22Rv1 (cell line): Measurements from ENCODE around the gene ROGDI.
"Not testable (repeated sequence)": the region's sequence is repeated elsewhere in the genome, so short reads cannot be mapped to it uniquely, and the experiment has no call there.

Experiments
- H3K27ac ChIP-seq: fragments of 450-650 bp; 2 replicates; pipeline ENCODE4 v1.5.1; 2017
- ZFX ChIP-seq: fragments of 450-650 bp; IDR thresholded peaks from 2 replicates; pipeline ENCODE4 v1.6.1; 2017; ENCODE audit warnings: antibody characterized with exemption, borderline replicate concordance
- TF ChIP-seq, protein P1 (sequence below): fragments of 450-650 bp; IDR thresholded peaks from 2 replicates; pipeline ENCODE4 v1.5.1; 2017; ENCODE audit warnings: mild to moderate bottlenecking

Gene ROGDI

DNA sequence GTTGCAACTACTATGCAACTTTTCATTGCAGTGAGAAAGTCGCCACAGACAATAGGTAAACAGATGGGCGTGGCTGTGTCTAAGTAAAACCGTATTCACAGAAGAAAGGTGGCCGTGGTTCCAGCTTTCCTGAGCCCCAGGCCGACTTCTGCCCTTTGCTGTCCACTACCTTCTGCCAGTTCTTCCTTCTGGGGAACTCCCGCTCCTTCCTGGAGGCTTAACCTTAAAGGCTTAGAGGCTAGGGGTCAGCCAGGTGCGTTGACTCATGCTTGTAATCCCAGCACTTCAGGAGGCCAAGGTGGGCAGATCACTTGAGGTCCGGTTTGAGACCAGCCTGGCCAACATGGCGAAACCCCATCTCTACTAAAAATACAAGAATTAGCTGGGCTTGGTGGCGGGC, 12.2 kb downstream of the ROGDI start:
- TF ChIP-seq ZFX = no peak
- TF ChIP-seq, protein P1, sequence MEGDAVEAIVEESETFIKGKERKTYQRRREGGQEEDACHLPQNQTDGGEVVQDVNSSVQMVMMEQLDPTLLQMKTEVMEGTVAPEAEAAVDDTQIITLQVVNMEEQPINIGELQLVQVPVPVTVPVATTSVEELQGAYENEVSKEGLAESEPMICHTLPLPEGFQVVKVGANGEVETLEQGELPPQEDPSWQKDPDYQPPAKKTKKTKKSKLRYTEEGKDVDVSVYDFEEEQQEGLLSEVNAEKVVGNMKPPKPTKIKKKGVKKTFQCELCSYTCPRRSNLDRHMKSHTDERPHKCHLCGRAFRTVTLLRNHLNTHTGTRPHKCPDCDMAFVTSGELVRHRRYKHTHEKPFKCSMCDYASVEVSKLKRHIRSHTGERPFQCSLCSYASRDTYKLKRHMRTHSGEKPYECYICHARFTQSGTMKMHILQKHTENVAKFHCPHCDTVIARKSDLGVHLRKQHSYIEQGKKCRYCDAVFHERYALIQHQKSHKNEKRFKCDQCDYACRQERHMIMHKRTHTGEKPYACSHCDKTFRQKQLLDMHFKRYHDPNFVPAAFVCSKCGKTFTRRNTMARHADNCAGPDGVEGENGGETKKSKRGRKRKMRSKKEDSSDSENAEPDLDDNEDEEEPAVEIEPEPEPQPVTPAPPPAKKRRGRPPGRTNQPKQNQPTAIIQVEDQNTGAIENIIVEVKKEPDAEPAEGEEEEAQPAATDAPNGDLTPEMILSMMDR = no peak
- H3K27ac ChIP-seq = no peak overlapping the region

DNA sequence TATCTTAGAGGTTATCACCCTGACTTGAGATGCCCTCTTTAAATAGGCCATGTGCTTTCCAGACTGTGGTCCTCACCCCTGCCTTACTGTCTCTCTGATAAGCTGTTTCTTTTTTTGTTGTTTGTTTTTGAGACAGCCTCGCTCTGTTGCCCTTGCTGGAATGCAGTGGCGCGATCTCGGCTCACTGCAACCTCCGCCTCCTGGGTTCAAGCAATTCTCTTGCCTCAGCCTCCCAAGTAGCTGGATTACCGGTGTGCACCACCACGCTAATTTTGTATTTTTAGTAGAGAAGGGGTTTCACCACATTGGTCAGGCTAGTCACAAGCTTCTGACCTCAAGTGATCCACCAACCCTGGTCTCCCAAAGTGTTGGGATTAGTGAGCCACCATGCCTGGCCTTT, 13.5 kb downstream of the ROGDI start:
- peak overlapping the region; percentile 29; the same call in 1 of the 2 replicates for H3K27ac ChIP-seq
- no peak for TF ChIP-seq ZFX
- TF ChIP-seq, protein P1 = no peak

DNA sequence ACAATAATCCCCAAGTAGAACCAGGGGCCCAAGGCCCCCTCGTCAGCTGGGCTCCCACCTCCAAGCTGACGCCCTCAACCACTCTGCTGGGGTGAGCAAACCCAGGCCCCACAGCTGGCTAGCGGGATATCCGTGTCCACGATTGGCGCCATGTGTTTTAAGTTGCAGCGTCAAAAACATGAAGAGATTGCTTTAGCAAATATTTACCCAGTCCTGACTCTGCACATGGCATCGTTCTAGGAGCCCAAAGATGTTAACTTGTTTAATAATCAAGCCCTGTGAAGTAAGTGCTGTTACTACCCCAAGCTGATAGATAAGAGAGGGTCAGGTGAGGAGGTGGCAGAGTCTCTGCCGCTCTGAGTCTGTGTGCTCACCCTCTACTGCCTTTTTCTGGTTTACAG, 13.9 kb downstream of the ROGDI start:
- TF ChIP-seq, protein P1 = no peak
- TF ChIP-seq ZFX = no peak
- H3K27ac ChIP-seq = peak overlapping the region; percentile 29; the same call in 1 of the 2 replicates

DNA sequence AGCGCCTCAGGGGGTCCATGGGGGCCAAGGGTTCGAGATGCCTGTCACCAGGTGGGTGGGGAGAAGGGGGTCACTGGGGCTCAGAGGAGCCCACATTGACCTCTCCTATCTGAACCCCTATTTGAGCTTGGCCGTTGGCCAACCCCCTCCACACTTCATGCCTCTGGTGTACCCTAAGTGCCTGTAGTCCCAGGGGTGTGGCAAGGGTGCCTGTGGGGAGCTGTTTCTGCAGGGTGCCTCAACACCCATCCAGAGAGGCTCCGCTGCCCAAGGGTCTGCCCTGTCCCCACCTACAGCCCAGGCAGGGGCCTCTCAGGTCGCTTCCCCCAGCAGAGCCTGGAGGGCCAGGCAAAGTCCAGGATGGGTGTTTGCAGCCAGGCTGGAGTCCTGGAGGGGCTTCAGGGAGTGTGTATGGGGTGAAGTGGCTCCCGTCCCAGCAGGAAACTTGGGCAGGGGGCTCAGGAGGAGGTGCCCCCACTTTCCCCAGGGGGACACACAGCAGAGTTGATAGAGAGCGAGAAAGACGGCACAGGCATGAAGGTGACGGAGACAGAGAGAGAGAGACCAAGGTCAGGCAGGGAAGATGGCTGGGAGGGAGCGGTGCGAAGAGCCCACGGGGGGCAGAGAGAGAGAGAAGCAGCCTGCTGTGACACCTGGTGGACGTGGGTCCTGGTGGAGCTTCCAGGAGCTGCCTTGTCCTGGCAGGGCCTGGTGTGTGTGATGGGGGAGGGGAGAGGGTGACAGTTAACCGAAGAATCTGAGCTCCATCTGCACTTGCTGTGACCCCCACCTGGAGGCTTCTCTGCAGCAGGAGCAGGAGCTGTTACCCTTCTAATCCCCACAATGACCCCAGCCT, 14.6 kb downstream of the ROGDI start, which contains the start of gene SEPTIN12:
SEPTIN12 (minus strand) TSS at position 719 of the 856 bp plus-strand sequence; CDS start at position 19, 700 bp downstream.
- TF ChIP-seq, protein P1 = no peak
- no peak for TF ChIP-seq ZFX
- peak within 1 kb of the TSS; percentile 29; the same call in 1 of the 2 replicates for H3K27ac ChIP-seq

DNA sequence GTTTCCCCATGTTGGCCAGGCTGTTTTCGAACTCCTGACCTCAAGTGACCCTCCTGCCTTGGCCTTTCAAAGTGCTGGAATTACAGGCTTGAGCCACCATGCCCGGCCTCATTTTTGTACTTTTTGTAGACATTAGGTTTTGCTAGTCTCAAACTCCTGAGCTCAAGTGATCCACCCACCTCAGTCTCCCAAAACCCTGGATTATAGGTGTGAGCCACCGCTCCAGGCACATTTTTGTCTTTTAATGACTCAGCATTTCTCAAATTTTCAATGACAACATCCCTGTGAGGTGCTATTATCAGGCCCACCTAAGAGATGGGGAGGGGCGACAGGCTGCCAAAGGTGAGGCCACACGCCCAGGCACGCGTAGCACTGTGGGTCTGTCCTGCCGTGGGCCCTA, 15.4 kb downstream of the ROGDI start:
- no peak for TF ChIP-seq ZFX
- TF ChIP-seq, protein P1 = no peak
- no peak overlapping the region for H3K27ac ChIP-seq

DNA sequence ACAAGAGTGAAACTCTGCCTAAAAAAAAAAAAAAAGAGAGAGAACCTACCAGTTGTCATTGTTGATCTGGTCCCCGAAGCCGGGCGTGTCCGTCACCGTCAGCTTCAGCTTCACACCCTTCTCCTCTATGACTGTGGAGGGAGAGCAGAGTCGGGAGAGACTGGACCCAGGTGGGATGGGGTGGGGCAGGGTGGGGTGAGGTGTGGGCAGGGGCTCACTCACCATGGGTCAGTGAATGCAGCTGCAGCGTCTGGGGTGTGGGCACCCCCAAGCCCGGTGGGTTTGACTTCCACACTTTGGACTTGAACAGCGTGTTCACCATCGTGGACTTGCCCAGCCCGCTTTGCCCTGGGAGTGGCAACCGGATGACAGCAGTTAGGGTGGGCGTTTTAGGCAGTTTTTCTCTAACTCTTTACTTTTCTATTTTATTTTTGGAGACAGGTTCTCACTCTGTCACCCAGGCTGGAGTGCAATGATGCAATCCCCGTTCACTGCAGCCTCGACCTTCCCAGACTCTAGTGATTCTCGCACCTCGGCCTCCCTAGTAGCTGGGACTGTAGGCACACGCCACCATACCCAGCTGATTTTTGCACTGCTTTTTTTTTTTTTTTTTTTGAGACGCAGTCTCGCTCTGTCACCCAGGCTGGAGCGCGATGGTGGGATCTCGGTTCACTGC, 16.5 kb downstream of the ROGDI start:
- no peak for TF ChIP-seq ZFX
- TF ChIP-seq, protein P1 = no peak
- H3K27ac ChIP-seq = no peak overlapping the region

DNA sequence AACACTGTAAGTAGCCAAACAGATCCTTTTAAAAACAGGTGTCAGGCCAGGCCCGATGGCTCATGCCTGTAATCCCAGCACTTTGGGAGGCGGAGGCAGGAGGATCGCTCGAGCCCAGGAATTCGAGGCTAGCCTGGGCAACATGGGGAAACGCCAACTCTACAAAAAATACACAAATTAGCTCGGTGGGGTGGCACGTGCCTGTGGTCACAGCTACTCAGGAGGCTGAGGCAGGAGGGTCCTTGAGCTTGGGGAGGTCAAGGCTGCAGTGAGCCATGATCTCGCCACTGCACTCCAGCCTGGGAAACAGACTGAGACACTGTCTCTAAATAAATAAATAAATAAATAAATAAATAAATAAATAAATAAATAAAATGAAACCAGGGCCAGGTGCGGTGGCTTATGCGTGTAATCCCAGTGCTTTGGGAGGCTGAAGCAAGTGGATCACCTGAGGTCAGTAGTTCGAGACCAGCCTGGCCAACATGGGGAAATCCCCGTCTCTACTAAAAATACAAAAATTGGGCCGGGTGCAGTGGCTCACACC, 17.9 kb downstream of the ROGDI start:
- H3K27ac ChIP-seq = not testable (repeated sequence)
